Activated naive CD4-positive, alpha-beta T cell treated with anti-CD3 and anti-CD28 coated beads, Interleukin-2, amount 50 U/mL, for 24 hours (primary cell): ENCODE data around the gene ZNF775.

ENCODE experiments used
- H3K27ac Mint-ChIP-seq: one replicate; pipeline ENCODE4 v1.8.0; 2021; ENCODE audit warnings: mild to moderate bottlenecking, mixed read lengths
- H3K27me3 Mint-ChIP-seq: one replicate; pipeline ENCODE4 v1.8.0; 2021; ENCODE audit warnings: mixed read lengths
- H3K36me3 Mint-ChIP-seq: one replicate; pipeline ENCODE4 v1.8.0; 2021; ENCODE audit warnings: mixed read lengths
- H3K4me1 Mint-ChIP-seq: one replicate; pipeline ENCODE4 v1.8.0; 2021; ENCODE audit warnings: mixed read lengths
- H3K4me3 Mint-ChIP-seq: one replicate; pipeline ENCODE4 v1.8.0; 2021; ENCODE audit warnings: mild to moderate bottlenecking, mixed read lengths
- H3K9me3 Mint-ChIP-seq: one replicate; pipeline ENCODE4 v1.8.0; 2021; ENCODE audit warnings: mixed read lengths

The ZNF775 gene

GRCh38 chr7:150360363-150361058 lies 18.6 kb upstream of the ZNF775 start:
- Mint-ChIP-seq H3K27ac (peak overlapping the region; percentile 94), H3K4me1 (peaks cover 58% of the 10 kb centered on the region), H3K4me3 (peak overlapping the region; percentile 20), H3K27me3 (no peaks in the 10 kb centered on the region), H3K9me3 (no peaks in the 10 kb centered on the region), H3K36me3 (no peaks in the 10 kb centered on the region)

- H3K27me3 Mint-ChIP-seq: no peaks in the 10 kb centered on the region
- no peaks in the 10 kb centered on the region for H3K9me3 Mint-ChIP-seq
- H3K27ac Mint-ChIP-seq: no peak overlapping the region
- H3K4me1 Mint-ChIP-seq: peaks cover 59% of the 10 kb centered on the region
- H3K36me3 Mint-ChIP-seq: no peaks in the 10 kb centered on the region
- H3K4me3 Mint-ChIP-seq: no peak overlapping the region
Measured at GRCh38 chr7:150361402-150361801, 17.7 kb upstream of the ZNF775 start.

GRCh38 chr7:150361807-150362621 lies 17.1 kb upstream of the ZNF775 start:
- Mint-ChIP-seq H3K27me3 (no peaks in the 10 kb centered on the region), H3K27ac (no peak overlapping the region), H3K9me3 (no peaks in the 10 kb centered on the region), H3K36me3 (no peaks in the 10 kb centered on the region), H3K4me3 (no peak overlapping the region), H3K4me1 (peaks cover 58% of the 10 kb centered on the region)

GRCh38 chr7:150363370-150363769 lies 15.8 kb upstream of the ZNF775 start:
- H3K36me3 Mint-ChIP-seq: no peaks in the 10 kb centered on the region
- H3K4me3 Mint-ChIP-seq: no peak overlapping the region
- no peaks in the 10 kb centered on the region for H3K27me3 Mint-ChIP-seq
- no peaks in the 10 kb centered on the region for H3K9me3 Mint-ChIP-seq
- peaks cover 55% of the 10 kb centered on the region for H3K4me1 Mint-ChIP-seq
- H3K27ac Mint-ChIP-seq: no peak overlapping the region

GRCh38 chr7:150363872-150364271 lies 15.3 kb upstream of the ZNF775 start:
- Mint-ChIP-seq H3K27me3 (no peaks in the 10 kb centered on the region), H3K27ac (peak overlapping the region; percentile 76), H3K36me3 (no peaks in the 10 kb centered on the region), H3K9me3 (no peaks in the 10 kb centered on the region), H3K4me1 (peaks cover 50% of the 10 kb centered on the region), H3K4me3 (no peak overlapping the region)

- no peaks in the 10 kb centered on the region for H3K9me3 Mint-ChIP-seq
- H3K27ac Mint-ChIP-seq: peak overlapping the region; percentile 81
- no peaks in the 10 kb centered on the region for H3K27me3 Mint-ChIP-seq
Measured at GRCh38 chr7:150365194-150365593, 13.9 kb upstream of the ZNF775 start.

GRCh38 chr7:150365673-150366398 lies 13.3 kb upstream of the ZNF775 start:
- H3K9me3 Mint-ChIP-seq: no peaks in the 10 kb centered on the region
- H3K27me3 Mint-ChIP-seq: no peaks in the 10 kb centered on the region
- no peaks in the 10 kb centered on the region for H3K36me3 Mint-ChIP-seq
- peak overlapping the region; percentile 81 for H3K27ac Mint-ChIP-seq
- peak overlapping the region; percentile 36 for H3K4me3 Mint-ChIP-seq
- peaks cover 54% of the 10 kb centered on the region for H3K4me1 Mint-ChIP-seq

More at GRCh38 chr7:150365194-150365593, 13.9 kb upstream of the ZNF775 start:
- H3K4me1 Mint-ChIP-seq: peaks cover 49% of the 10 kb centered on the region
- no peaks in the 10 kb centered on the region for H3K36me3 Mint-ChIP-seq
- H3K4me3 Mint-ChIP-seq: no peak overlapping the region

GRCh38 chr7:150367677-150368095 lies 11.4 kb upstream of the ZNF775 start:
- peak overlapping the region; percentile 100 for H3K27ac Mint-ChIP-seq
- H3K9me3 Mint-ChIP-seq: no peaks in the 10 kb centered on the region
- H3K4me1 Mint-ChIP-seq: peaks cover 53% of the 10 kb centered on the region
- no peaks in the 10 kb centered on the region for H3K27me3 Mint-ChIP-seq
- peak overlapping the region; percentile 97 for H3K4me3 Mint-ChIP-seq
- no peaks in the 10 kb centered on the region for H3K36me3 Mint-ChIP-seq

GRCh38 chr7:150368096-150368883 lies 10.8 kb upstream of the ZNF775 start, which contains the start of gene REPIN1:
Gene REPIN1 (plus strand): TSS chr7:150368822. CDS start chr7:150369712, 890 bp downstream.
- H3K27ac Mint-ChIP-seq: peak within 1 kb of the TSS; percentile 100
- H3K4me1 Mint-ChIP-seq: peaks cover 55% of the 10 kb centered on the region
- no peaks in the 10 kb centered on the region for H3K36me3 Mint-ChIP-seq
- no peaks in the 10 kb centered on the region for H3K9me3 Mint-ChIP-seq
- H3K4me3 Mint-ChIP-seq: peak within 1 kb of the TSS; percentile 97
- no peaks in the 10 kb centered on the region for H3K27me3 Mint-ChIP-seq

GRCh38 chr7:150368884-150369747 lies 10.0 kb upstream of the ZNF775 start:
- Mint-ChIP-seq H3K4me1 (peaks cover 59% of the 10 kb centered on the region), H3K36me3 (no peaks in the 10 kb centered on the region), H3K27ac (peak overlapping the region; percentile 99), H3K9me3 (no peaks in the 10 kb centered on the region), H3K27me3 (no peaks in the 10 kb centered on the region), H3K4me3 (peak overlapping the region; percentile 96)

GRCh38 chr7:150369748-150370501 lies 9.2 kb upstream of the ZNF775 start:
- H3K4me3 Mint-ChIP-seq: peak overlapping the region; percentile 96
- H3K9me3 Mint-ChIP-seq: no peaks in the 10 kb centered on the region
- H3K27ac Mint-ChIP-seq: peak overlapping the region; percentile 99
- H3K4me1 Mint-ChIP-seq: peaks cover 61% of the 10 kb centered on the region
- H3K27me3 Mint-ChIP-seq: no peaks in the 10 kb centered on the region
- no peaks in the 10 kb centered on the region for H3K36me3 Mint-ChIP-seq

- Mint-ChIP-seq H3K36me3 (peaks cover under 1% of the 10 kb centered on the region), H3K27me3 (no peaks in the 10 kb centered on the region), H3K4me1 (peaks cover 65% of the 10 kb centered on the region), H3K9me3 (no peaks in the 10 kb centered on the region), H3K4me3 (peak overlapping the region; percentile 96), H3K27ac (peak overlapping the region; percentile 38)
Measured at GRCh38 chr7:150370612-150371071, 8.5 kb upstream of the ZNF775 start.

- Mint-ChIP-seq H3K4me3 (no peak overlapping the region), H3K36me3 (peaks cover 2% of the 10 kb centered on the region), H3K27me3 (no peaks in the 10 kb centered on the region), H3K27ac (peak overlapping the region; percentile 38), H3K4me1 (peaks cover 65% of the 10 kb centered on the region), H3K9me3 (no peaks in the 10 kb centered on the region)
Measured at GRCh38 chr7:150371131-150371995, 7.8 kb upstream of the ZNF775 start.
